ENCODE results near the gene TNFRSF1A.

The TNFRSF1A gene

DNA sequence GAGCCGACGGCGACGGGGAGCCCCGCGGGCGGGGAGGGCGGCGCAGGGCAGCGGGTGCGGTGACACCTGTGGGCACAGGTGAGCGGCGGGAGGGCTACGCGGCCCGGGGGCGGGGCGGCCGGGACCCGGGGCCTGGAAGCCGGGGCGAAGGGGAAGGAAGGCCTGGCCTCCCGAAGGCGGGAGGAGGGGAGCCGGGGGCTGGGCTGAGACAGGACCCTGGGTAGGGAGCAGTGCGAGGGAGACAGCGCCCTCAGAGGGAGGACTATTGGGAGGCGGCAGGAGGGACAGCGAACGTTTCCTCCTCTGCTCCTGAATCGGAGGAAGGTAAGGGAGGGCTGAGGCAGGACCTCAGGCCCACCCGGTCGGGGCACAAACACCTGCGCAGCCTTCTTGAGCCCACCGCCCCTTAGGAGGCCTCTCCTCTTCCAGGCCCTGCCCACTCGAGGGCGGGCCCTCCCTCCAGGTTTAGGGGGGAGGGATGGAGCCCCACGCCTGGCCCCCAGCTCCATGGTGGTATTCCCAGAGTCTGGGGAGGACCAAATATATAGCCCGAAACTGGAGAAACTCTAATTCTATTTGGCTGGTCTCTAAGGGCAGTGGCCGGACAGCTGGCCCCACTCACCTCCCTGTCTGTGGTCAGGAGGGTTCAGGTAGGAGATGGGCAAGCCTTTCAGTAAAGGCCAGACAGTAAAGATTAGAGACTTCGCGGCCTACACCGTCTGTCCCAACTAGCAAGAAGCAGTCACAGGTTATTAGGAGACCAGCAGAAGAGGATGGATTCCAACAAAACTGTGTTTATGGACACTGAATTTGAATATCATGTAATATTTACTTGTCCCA is 30.9 kb downstream of the TNFRSF1A start:
- no peaks in the 10 kb centered on the region for H3K36me3 ChIP-seq
- H3K4me1 ChIP-seq: peaks cover 28 to 60% (median 40%) of the 10 kb centered on the region in 10 experiments
- H3K4me3 ChIP-seq: peak overlapping the region; percentile 32 to 66 (median 46); a peak in 19 of 20 replicates
- TF ChIP-seq Cebpa-rat (IDR thresholded peaks at IDR 0.05): no peak
- H4K20me1 ChIP-seq: peaks cover 0 to 7% (median 0%) of the 10 kb centered on the region in 11 experiments; a peak in 1 of 22 replicates
- H3K9ac ChIP-seq: peak overlapping the region in 8 of 11 experiments; percentile 2 to 68 (median 30); a peak in 7 of 22 replicates
- H3K9me3 ChIP-seq (replicated peaks in 1 of 11): no peaks in the 10 kb centered on the region
- H3K27ac ChIP-seq: no peak overlapping the region
- peaks cover 32 to 53% (median 45%) of the 10 kb centered on the region in 11 experiments for H3K27me3 ChIP-seq
- peak overlapping the region; percentile 64 to 82 (median 72) for H3K4me2 ChIP-seq

DNA sequence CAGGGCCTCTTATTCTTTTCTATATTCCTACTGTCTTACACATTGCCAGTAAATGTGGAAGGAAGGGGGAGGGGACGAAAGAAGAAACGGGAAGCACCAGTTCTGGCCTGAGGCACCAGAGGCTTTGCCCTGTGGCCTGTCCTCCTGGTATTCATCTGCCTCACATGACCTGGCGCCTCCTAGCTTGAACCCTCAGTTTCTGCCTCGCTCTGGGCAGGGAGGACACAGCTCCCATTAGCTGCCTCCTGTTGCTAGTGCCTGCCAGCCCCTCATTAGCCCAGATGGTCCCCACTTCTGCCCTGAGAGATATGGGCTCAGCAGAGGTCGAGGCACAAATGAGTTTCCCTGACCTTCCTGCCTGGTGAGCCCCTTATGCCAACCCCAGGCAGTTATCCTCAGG is 34.3 kb downstream of the TNFRSF1A start:
- TF ChIP-seq Cebpa-rat (IDR thresholded peaks at IDR 0.05): no peak
- H3K4me2 ChIP-seq: peak overlapping the region in 8 of 11 experiments; percentile 0 to 88 (median 70); a peak in 15 of 22 replicates
- H4K20me1 ChIP-seq: 0 out of 22 replicates have a peak, but pooled peaks cover 0 to 5% (median 0%) of the 10 kb centered on the region in 11 experiments
- H3K27ac ChIP-seq: peak overlapping the region in 4 of 11 experiments; percentile 48 to 74 (median 62); a peak in 9 of 22 replicates
- H3K4me1 ChIP-seq: peaks cover 18 to 49% (median 29%) of the 10 kb centered on the region in 10 experiments
- no peak overlapping the region for H3K4me3 ChIP-seq
- no peaks in the 10 kb centered on the region for H3K36me3 ChIP-seq
- no peaks in the 10 kb centered on the region for H3K9me3 ChIP-seq (replicated peaks in 1 of 11)
- H3K9ac ChIP-seq: peak overlapping the region in 4 of 11 experiments; percentile 39 to 57 (median 50); a peak in 6 of 22 replicates
- H3K27me3 ChIP-seq: peaks cover 30 to 52% (median 45%) of the 10 kb centered on the region in 11 experiments

DNA sequence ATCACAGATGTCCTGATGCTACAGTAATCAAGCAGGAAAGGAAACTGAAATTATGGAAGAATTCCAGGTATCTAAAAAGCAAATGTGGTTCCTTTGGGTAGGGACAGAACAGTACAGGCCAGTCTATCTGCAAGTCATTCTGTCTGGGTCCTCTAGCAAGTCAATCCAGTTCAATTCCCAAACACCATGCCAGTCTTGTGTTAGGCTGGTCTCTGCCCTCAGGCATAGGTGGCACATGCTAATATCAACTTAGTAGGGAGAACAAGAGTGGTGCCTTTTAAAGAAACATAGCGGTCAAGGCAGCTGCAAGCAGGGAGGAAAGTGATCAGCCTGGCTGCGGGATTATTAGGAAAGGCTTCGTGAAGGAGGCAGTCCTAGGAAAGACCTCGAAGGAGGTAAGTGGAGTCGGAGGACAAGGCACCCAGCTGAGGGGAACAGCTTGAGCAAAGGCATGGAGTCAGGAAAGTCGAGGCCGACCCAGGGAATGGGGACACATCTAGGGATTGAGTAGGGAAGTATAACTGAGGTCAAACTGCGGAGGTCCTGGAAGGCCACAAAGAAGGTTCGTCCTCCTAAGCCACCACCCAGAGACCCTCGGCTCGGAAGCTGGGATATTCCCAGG is 35.2 kb downstream of the TNFRSF1A start:
- peak overlapping the region in 4 of 11 experiments; percentile 48 to 74 (median 62); a peak in 7 of 22 replicates for H3K27ac ChIP-seq
- no peak overlapping the region for H3K4me3 ChIP-seq
- no peaks in the 10 kb centered on the region for H3K36me3 ChIP-seq
- peak overlapping the region in 6 of 11 experiments; percentile 7 to 88 (median 76); a peak in 11 of 22 replicates for H3K4me2 ChIP-seq
- peaks cover 14 to 45% (median 25%) of the 10 kb centered on the region in 10 experiments; a peak in 18 of 20 replicates for H3K4me1 ChIP-seq
- H3K9ac ChIP-seq: peak overlapping the region in 5 of 11 experiments; percentile 7 to 57 (median 49); a peak in 5 of 22 replicates
- H3K27me3 ChIP-seq: peaks cover 22 to 44% (median 36%) of the 10 kb centered on the region in 11 experiments
- H3K9me3 ChIP-seq (replicated peaks in 1 of 11): no peaks in the 10 kb centered on the region
- TF ChIP-seq Cebpa-rat (IDR thresholded peaks at IDR 0.05): no peak
- H4K20me1 ChIP-seq: 0 out of 22 replicates have a peak, but pooled peaks cover 0 to 5% (median 0%) of the 10 kb centered on the region in 11 experiments

DNA sequence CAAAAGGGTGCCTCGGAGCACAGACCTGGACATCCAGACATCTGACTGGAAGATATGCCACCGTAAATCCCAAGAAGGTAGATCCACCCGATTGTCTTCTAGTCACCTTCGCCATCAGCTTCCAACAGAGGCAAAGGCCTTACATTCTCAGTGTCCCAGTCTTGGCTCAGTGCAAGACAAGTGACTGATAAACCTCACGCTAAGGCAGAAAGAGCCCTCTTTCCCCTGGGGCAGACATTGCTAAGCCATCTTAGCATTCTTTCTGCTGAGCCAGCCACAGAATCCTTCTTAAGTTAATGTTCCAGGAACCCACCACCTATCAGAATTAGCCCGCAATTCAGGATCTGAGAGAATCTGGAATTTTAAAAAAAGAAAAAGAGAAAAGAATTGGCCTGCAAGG is 35.7 kb downstream of the TNFRSF1A start:
- H3K4me3 ChIP-seq: no peak overlapping the region
- H3K4me1 ChIP-seq: peaks cover 14 to 44% (median 24%) of the 10 kb centered on the region in 10 experiments; a peak in 18 of 20 replicates
- no peaks in the 10 kb centered on the region for H3K36me3 ChIP-seq
- H3K4me2 ChIP-seq: peak overlapping the region in 2 of 11 experiments; percentile 82 to 88; a peak in 3 of 22 replicates
- no peak overlapping the region for H3K27ac ChIP-seq
- no peaks in the 10 kb centered on the region for H3K9me3 ChIP-seq (replicated peaks in 1 of 11)
- H3K27me3 ChIP-seq: peaks cover 17 to 39% (median 31%) of the 10 kb centered on the region in 11 experiments
- TF ChIP-seq Cebpa-rat (IDR thresholded peaks at IDR 0.05): no peak
- H4K20me1 ChIP-seq: 0 out of 22 replicates have a peak, but pooled peaks cover 0 to 5% (median 0%) of the 10 kb centered on the region in 11 experiments
- no peak overlapping the region for H3K9ac ChIP-seq

DNA sequence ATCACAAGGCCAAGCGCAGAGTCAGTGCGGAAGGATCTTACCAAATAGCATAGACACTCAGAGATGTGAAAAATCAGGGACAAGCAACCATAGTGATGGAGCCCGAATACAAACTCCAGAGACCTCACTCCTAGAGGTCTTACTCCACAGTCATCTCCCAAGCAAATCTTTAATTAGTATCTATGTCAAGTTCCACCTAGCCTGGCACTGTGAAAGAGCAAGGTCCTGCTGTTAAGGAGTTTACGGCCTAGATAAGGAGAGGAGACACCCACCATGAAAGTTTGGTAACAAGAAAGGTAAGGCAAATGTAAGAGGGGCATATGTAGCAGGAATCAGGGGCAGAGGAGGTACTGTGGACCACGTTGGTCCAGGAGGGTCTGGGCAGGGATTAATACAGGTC is 38.8 kb downstream of the TNFRSF1A start:
- no peak overlapping the region for H3K4me3 ChIP-seq
- no peak for TF ChIP-seq Cebpa-rat (IDR thresholded peaks at IDR 0.05)
- peaks cover 0 to 8% (median under 1%) of the 10 kb centered on the region in 11 experiments; a peak in 5 of 22 replicates for H3K27me3 ChIP-seq
- peaks cover 14 to 34% (median 21%) of the 10 kb centered on the region in 10 experiments; a peak in 18 of 20 replicates for H3K4me1 ChIP-seq
- no peak overlapping the region for H3K9ac ChIP-seq
- no peaks in the 10 kb centered on the region for H3K9me3 ChIP-seq (replicated peaks in 1 of 11)
- no peaks in the 10 kb centered on the region for H4K20me1 ChIP-seq
- H3K36me3 ChIP-seq: no peaks in the 10 kb centered on the region
- H3K4me2 ChIP-seq: no peak overlapping the region
- H3K27ac ChIP-seq: no peak overlapping the region

DNA sequence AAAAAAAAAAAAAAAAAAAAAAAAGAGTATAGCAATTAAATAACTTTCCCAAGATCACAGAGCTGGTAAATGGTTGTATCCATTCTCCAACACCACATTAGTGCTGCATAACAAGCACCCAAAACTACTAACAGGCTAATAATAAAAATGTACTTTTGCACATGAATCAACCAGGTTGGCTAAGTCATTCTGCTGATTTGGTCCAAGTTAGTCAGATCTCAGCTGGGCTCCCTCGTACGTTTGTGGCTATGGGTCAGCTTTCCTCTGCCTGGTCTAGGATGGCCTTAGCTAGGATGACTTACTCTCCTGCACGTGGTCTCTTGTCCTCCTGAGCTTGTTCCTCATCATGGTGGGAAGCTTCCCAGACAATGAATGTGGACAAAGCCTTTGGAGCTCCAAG is 39.3 kb downstream of the TNFRSF1A start:
- H3K36me3 ChIP-seq: no peaks in the 10 kb centered on the region
- no peak overlapping the region for H3K27ac ChIP-seq
- no peak for TF ChIP-seq Cebpa-rat (IDR thresholded peaks at IDR 0.05)
- H3K4me2 ChIP-seq: no peak overlapping the region
- no peaks in the 10 kb centered on the region for H4K20me1 ChIP-seq
- H3K4me3 ChIP-seq: no peak overlapping the region
- peaks cover 11 to 29% (median 18%) of the 10 kb centered on the region in 10 experiments; a peak in 18 of 20 replicates for H3K4me1 ChIP-seq
- H3K9ac ChIP-seq: no peak overlapping the region
- peaks cover 0 to 4% (median 0%) of the 10 kb centered on the region in 11 experiments; a peak in 1 of 22 replicates for H3K27me3 ChIP-seq
- no peaks in the 10 kb centered on the region for H3K9me3 ChIP-seq (replicated peaks in 1 of 11)

DNA sequence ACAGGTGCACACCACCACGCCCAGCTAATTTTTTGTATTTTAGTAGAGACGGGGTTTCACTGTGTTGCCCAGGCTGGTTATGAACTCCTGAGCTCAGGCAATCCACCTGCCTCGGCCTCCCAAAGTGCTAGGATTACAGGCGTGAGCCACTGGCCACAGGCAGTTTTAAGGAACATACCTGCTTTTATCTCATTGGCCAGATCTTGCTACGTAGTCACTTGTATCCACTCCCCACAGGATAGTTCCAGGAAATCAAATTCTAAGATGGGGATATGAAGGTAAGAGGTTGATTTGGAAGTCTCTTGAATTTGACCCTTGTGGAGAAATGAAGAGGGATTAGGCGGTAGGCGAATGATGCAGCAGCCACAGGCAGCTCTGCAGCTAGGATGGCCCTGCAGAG is 40.2 kb downstream of the TNFRSF1A start:
- H3K9me3 ChIP-seq (replicated peaks in 1 of 11): no peaks in the 10 kb centered on the region
- no peaks in the 10 kb centered on the region for H3K36me3 ChIP-seq
- peaks cover 6 to 20% (median 11%) of the 10 kb centered on the region in 10 experiments; a peak in 19 of 20 replicates for H3K4me1 ChIP-seq
- H3K4me3 ChIP-seq: no peak overlapping the region
- H3K9ac ChIP-seq: no peak overlapping the region
- H4K20me1 ChIP-seq: no peaks in the 10 kb centered on the region
- H3K27me3 ChIP-seq: no peaks in the 10 kb centered on the region
- no peak overlapping the region for H3K4me2 ChIP-seq
- H3K27ac ChIP-seq: no peak overlapping the region
- no peak for TF ChIP-seq Cebpa-rat (IDR thresholded peaks at IDR 0.05)

DNA sequence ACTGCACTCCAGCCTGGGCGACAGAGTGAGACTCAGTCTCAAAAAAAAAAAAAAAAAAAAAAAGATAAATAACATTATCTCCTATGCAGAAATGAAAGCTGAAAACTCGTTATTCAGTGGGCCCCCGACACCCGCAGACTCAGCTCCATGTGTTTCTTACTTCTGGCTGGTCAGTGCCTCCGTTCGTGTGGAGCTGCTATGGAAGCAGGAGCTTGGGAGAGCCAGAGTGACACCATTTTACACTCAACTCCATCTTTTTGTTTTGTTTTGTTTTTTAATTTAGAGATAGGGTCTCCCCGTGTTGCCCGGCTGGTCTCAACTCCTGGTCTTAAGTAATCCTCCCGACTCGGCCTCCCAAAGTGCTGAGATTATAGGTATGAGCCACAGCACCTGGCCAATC is 44.7 kb downstream of the TNFRSF1A start:
- H4K20me1 ChIP-seq: no peaks in the 10 kb centered on the region

More for the DNA sequence above, 44.7 kb downstream of the TNFRSF1A start:
- H3K9ac ChIP-seq: no peak overlapping the region
- no peaks in the 10 kb centered on the region for H3K27me3 ChIP-seq
- peaks cover 13 to 24% (median 19%) of the 10 kb centered on the region in 10 experiments for H3K4me1 ChIP-seq
- no peaks in the 10 kb centered on the region for H3K36me3 ChIP-seq
- H3K9me3 ChIP-seq (replicated peaks in 1 of 11): no peaks in the 10 kb centered on the region
- H3K4me2 ChIP-seq: no peak overlapping the region
- no peak overlapping the region for H3K4me3 ChIP-seq
- no peak overlapping the region for H3K27ac ChIP-seq
- no peak for TF ChIP-seq Cebpa-rat (IDR thresholded peaks at IDR 0.05)

Measured in BLaER1 treated with 17β-estradiol and CSF1 and Interleukin-3, amounts not matched to agents 10 nM and 100 nM (cell line).